ENCODE measurements around the gene CCDC188.

The CCDC188 gene

DNA sequence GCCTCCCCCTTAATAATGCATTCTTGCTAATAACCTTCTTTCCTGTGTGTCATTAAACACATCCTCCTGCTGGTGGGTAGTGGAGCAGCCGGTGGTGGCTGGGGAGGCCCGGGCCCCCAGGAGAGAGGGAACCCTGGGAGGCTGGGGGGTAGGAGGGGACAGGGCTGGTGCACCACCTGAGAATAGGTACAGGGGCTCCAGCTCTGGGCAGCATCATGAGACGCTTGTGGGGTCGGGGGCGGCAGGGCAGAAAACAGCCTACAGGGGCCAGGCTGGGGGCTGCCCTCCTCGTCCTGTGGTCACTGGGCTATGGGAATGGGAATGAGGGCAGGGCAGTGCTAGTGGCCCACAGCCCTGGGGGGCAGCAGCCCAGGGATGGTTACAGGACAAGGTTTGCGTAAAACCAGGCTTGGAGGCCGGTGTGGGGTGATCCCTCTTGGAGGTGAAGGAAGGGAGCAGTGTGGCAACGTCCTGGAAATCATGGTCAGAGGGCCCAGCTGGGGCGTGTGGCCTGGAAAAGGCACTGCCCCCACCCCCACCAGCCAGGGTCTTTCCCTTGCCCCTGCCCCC is 18.5 kb upstream of the CCDC188 start:
- CTCF ChIA-PET, result interaction anchor here (0.7 kb wide), 1 partner anchor 12 kb away, joined by 3 read pairs; no protein-coding TSS in a partner anchor
- no peak overlapping the region for H3K4me3 ChIP-seq (ENCODE audit: low read depth, low read length)
- no peak for DNase-seq (ENCODE audit: low read depth, low spot score)
- TF ChIP-seq, protein P1, sequence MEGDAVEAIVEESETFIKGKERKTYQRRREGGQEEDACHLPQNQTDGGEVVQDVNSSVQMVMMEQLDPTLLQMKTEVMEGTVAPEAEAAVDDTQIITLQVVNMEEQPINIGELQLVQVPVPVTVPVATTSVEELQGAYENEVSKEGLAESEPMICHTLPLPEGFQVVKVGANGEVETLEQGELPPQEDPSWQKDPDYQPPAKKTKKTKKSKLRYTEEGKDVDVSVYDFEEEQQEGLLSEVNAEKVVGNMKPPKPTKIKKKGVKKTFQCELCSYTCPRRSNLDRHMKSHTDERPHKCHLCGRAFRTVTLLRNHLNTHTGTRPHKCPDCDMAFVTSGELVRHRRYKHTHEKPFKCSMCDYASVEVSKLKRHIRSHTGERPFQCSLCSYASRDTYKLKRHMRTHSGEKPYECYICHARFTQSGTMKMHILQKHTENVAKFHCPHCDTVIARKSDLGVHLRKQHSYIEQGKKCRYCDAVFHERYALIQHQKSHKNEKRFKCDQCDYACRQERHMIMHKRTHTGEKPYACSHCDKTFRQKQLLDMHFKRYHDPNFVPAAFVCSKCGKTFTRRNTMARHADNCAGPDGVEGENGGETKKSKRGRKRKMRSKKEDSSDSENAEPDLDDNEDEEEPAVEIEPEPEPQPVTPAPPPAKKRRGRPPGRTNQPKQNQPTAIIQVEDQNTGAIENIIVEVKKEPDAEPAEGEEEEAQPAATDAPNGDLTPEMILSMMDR (IDR thresholded peaks at IDR 0.05; ENCODE audit: insufficient read depth, low read length, missing control alignments), result no peak
- POLR2A ChIA-PET, result no interaction called here

DNA sequence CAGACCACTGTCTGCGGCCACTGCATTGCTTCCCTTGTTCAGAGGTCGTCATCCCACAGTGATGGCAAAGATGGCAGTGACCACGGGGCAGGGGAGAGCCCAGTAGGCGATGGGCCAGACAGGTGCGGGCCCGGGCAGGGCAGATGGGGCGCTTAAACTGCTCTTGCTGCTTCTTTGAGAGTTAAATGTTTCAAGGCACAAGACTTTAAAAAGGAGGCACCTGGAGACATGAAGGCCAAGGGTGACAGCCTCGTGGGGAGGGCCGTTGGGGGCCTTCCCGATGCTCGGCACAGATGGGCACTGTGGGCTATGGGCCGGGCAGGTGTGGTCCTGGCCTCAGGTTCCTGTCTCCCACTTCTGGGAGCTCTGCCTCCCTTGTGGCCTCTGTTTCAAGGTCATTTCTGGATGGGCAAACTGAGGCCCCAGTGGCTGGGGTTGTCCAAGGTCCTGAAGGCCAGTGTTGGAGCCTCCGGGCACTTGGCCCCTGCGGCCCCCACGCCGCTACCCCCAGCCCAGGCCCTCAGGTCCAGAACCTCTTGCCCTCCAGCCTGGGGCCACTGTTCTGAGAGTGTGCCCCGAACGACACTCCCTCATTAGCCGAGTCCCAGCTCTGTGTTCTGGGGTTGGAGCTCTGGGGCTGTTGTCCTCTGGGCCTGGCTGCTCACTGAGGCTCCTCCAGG is 16.9 kb upstream of the CCDC188 start:
- CTCF ChIA-PET, result interaction anchor here (1.5 to 1.9 kb wide), 2 partner anchors 8 to 11 kb away, joined by 5 to 7 read pairs; no protein-coding TSS in a partner anchor
- TF ChIP-seq, protein P1 (IDR thresholded peaks at IDR 0.05; ENCODE audit: insufficient read depth, low read length, missing control alignments), result no peak
- DNase-seq (ENCODE audit: low read depth, low spot score), result no peak
- POLR2A ChIA-PET, result no interaction called here
- H3K4me3 ChIP-seq (ENCODE audit: low read depth, low read length), result no peak overlapping the region

DNA sequence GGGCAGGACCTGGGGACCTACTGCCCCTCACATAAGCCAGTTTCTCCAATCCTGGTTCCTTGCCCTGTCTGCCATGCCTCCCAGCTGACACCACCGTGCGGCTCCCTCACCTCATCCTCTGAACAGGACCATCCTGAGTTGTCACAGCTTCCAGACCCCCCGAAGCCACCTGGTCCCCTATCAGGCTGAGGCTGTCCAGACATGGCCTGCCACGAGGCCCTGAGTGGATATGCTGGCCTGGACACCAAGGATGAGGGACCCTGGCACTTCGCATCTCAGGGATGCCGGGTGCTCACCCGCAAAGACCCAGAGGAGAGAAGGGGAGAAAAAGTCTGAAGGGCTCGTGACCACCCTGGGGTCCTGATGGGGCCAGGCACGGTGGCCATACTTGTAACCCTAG is 15.8 kb upstream of the CCDC188 start:
- TF ChIP-seq, protein P1 (IDR thresholded peaks at IDR 0.05; ENCODE audit: insufficient read depth, low read length, missing control alignments), result no peak
- H3K4me3 ChIP-seq (ENCODE audit: low read depth, low read length), result no peak overlapping the region
- CTCF ChIA-PET, result interaction anchor here (1.5 to 1.9 kb wide), 3 partner anchors 9 to 118 kb away, joined by 5 to 7 read pairs (median 5); no protein-coding TSS in a partner anchor
- no peak for DNase-seq (ENCODE audit: low read depth, low spot score)
- POLR2A ChIA-PET, result no interaction called here

DNA sequence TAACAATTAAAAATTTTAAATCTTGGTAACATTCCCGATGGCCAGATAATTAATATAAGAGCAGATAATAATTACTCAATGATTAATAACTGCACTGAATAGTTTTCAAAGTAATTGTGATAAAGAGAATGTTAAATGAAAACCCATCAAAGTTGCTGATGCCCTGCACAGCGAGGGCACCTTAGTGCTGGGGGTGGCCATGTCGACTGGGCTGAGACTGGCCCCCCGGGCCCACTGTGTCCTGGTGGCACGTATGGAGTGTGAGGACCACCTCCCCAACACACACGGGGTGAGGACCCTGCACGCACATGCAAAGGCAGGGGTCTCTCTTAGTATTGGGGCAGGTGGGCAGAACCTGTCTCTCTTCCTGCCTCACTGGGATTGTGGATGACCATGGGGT is 15.1 kb upstream of the CCDC188 start:
- DNase-seq (ENCODE audit: low read depth, low spot score), result no peak
- CTCF ChIA-PET, result interaction anchor here (1.5 to 1.9 kb wide), 2 partner anchors 10 to 119 kb away, joined by 5 read pairs; no protein-coding TSS in a partner anchor
- POLR2A ChIA-PET, result no interaction called here
- H3K4me3 ChIP-seq (ENCODE audit: low read depth, low read length), result no peak overlapping the region
- TF ChIP-seq, protein P1 (IDR thresholded peaks at IDR 0.05; ENCODE audit: insufficient read depth, low read length, missing control alignments), result no peak

DNA sequence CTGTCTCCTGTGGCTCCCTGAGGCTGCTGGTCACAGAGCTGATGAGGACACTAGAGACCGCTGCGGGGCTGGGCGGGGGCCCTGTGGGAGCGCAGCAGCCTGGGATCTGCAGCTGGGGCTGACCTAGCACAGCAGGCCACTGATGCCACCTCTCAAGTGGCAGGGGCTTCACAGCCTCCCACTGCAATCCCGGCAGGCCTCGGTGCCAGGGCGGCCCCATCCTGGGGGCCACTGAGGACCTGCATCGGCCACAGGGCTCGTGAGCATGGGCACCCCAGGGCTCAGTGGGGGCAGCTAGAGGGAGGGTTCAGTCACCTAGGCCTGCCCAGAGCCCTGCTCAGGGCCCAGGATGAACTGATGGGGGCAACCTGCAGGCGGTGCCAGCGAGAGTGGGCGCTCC is 14.6 kb upstream of the CCDC188 start:
- no peak for DNase-seq (ENCODE audit: low read depth, low spot score)
- H3K4me3 ChIP-seq (ENCODE audit: low read depth, low read length), result no peak overlapping the region
- TF ChIP-seq, protein P1 (IDR thresholded peaks at IDR 0.05; ENCODE audit: insufficient read depth, low read length, missing control alignments), result no peak
- ChIA-PET CTCF (interaction anchor here (1.9 kb wide), 1 partner anchor 119 kb away, joined by 5 read pairs; no protein-coding TSS in a partner anchor), POLR2A (no interaction called here)

DNA sequence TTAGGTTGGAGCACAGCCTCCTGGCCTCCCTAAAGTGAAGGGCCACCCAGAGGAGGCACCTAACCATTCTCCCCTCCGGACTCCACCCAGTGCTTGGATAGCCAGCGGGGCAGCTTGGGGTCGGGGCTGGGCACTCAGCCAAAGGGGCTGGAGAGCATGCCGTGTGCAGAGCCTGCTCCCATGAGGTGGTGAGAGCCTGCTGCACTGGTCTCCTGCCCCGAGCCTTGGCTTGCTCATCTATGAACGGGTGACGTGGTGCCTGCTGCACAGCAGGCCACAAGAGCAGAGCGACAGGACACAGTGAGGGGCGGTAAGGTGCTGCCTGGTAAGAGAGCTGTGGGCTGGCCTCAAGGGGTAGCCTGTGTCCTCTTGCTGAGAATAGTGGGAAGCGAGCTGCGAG is 14.0 kb upstream of the CCDC188 start:
- ChIA-PET CTCF (no interaction called here), POLR2A (no interaction called here)
- H3K4me3 ChIP-seq (ENCODE audit: low read depth, low read length), result no peak overlapping the region
- TF ChIP-seq, protein P1 (IDR thresholded peaks at IDR 0.05; ENCODE audit: insufficient read depth, low read length, missing control alignments), result no peak
- no peak for DNase-seq (ENCODE audit: low read depth, low spot score)

All from AG04449 (cell line).